K562 (cell line): ENCODE measurements around the gene DIP2B.

Experiments used
- ADNP ChIP-seq: fragments of 200-800 bp; sonication (Bioruptor generic); IDR thresholded peaks from 2 replicates; pipeline ENCODE4 v1.6.1; 2016; ENCODE audit warnings: missing genetic modification characterization, missing compliant biosample characterization
- BMI1 ChIP-seq: fragments of 150-350 bp; IDR thresholded peaks from 2 replicates; pipeline ENCODE4 v1.6.1; 2014; ENCODE audit warnings: low read length
- CTCF ChIP-seq, 3 experiments: IDR thresholded peaks in 2 of 3; conservative IDR thresholded peaks in 1 of 3; 2 replicates each; pipeline ENCODE4 v1.5.1; 2011 to 2012; ENCODE audit warnings: low read length in 3 of 3, mild to moderate bottlenecking in 3 of 3, control low read depth in 2 of 3, improper control_type of control experiment in 1 of 3, inconsistent platforms in 1 of 3, low read depth in 1 of 3, mixed read lengths in 1 of 3, moderate library complexity in 1 of 3; ENCODE audit not compliant: insufficient read depth in 2 of 3
- FOXP1 ChIP-seq: sonication (generic); formaldehyde crosslinking; IDR thresholded peaks from 2 replicates; pipeline ENCODE4 v1.8.0; 2022; ENCODE audit warnings: mild to moderate bottlenecking, missing genetic modification reagents
- KAT2B ChIP-seq: IDR thresholded peaks from one replicate; pipeline ENCODE4 v1.6.1; 2012; ENCODE audit warnings: low read depth, mild to moderate bottlenecking, control low read depth, inconsistent platforms, low read length, moderate library complexity
- KAT7 ChIP-seq: sonication (generic); formaldehyde crosslinking; IDR thresholded peaks from 2 replicates; pipeline ENCODE4 v1.8.0; 2022; ENCODE audit warnings: missing genetic modification reagents, mild to moderate bottlenecking, borderline replicate concordance
- PHF8 ChIP-seq: fragments of 200-600 bp; sonication (generic); IDR thresholded peaks from 2 replicates; pipeline ENCODE4 v1.6.1; 2012; ENCODE audit warnings: mixed run types, mild to moderate bottlenecking, inconsistent platforms, low read length, moderate library complexity, borderline replicate concordance
- SRF ChIP-seq, 2 experiments: fragments of 250-450, 450-650 bp in 1 of 2; sonication (Bioruptor Pico) in 1 of 2; sonication (generic) in 1 of 2; formaldehyde crosslinking; IDR thresholded peaks; 2 replicates each; pipeline versions ENCODE4 v1.5.0 to v1.5.1; 2020 to 2022; ENCODE audit warnings: mild to moderate bottlenecking in 1 of 2, missing genetic modification reagents in 1 of 2
- ZBTB1 ChIP-seq: sonication (generic); formaldehyde crosslinking; IDR thresholded peaks from 2 replicates; pipeline ENCODE4 v1.8.1; 2023; ENCODE audit warnings: missing genetic modification reagents, low read depth, mild to moderate bottlenecking, borderline replicate concordance
- ZNF197 ChIP-seq: fragments of 200-800 bp; sonication (Bioruptor generic); IDR thresholded peaks from 2 replicates; pipeline ENCODE4 v1.6.1; 2016; ENCODE audit warnings: low read depth, missing genetic modification characterization, missing compliant biosample characterization
- ZNF699 ChIP-seq: fragments of 250-450 bp; sonication (Bioruptor Pico); IDR thresholded peaks from 2 replicates; pipeline ENCODE4 v1.8.0; 2021; ENCODE audit warnings: mild to moderate bottlenecking, moderate library complexity; ENCODE audit not compliant: insufficient replicate concordance
- ZNF77 ChIP-seq: fragments of 250-450 bp; sonication (Bioruptor Pico); IDR thresholded peaks from 2 replicates; pipeline ENCODE4 v1.5.0; 2020
- TF ChIP-seq, protein P1 (sequence below): sonication (generic); formaldehyde crosslinking; IDR thresholded peaks from 2 replicates; pipeline ENCODE4 v1.8.0; 2022; ENCODE audit warnings: missing genetic modification reagents, mild to moderate bottlenecking, borderline replicate concordance

DNA sequence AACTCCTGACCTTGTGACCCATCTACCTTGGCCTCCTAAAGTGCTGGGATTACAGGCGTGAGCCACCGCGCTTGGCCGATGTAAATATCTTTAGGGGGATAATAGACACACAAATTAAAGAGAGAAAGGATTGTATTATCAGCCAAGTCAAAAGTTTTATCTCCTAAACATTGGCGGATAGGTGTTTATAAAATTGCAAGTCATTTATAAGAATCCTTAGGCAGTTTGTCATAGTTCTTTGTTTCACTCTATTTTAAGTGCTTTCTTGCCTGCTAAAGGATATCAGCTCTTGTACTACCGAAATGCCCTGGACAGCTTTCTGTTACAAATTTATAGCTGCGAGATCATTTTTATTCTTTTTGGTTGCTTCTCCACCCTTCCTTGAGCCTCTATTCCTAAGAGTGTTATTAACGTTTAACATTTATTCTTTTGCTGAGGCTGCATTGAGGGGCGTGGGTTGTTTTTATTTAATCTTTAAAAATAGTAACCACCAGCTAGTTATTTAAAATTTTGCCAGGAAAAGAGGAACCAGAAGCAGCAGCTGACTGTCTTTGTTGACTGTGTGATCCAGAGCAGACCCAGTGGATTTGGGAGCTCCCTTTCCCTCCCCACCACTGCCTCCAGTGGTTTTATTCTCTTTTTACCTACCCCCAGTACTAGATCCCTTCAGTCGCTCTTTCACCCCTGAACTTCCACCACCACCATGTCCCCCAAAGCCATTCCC, 106.4 kb downstream of the DIP2B start:
- no peak for TF ChIP-seq FOXP1 (CRISPR knock-in tag)
- TF ChIP-seq CTCF (IDR thresholded peaks at IDR 0.05 in 2 of 3, conservative IDR thresholded peaks at IDR 0.05 in 1 of 3; ENCODE audit: insufficient read depth in 2 of 3, low read depth in 1 of 3, low read length in 3 of 3), result peak in 1 of 3 experiments; percentile 19; a peak in 1 of 6 replicates
- TF ChIP-seq SRF (CRISPR knock-in tag; IDR thresholded peaks at IDR 0.05), result no peak
- TF ChIP-seq KAT7 (CRISPR knock-in tag), result no peak
- TF ChIP-seq ZNF699, result no peak
- TF ChIP-seq, protein P1, sequence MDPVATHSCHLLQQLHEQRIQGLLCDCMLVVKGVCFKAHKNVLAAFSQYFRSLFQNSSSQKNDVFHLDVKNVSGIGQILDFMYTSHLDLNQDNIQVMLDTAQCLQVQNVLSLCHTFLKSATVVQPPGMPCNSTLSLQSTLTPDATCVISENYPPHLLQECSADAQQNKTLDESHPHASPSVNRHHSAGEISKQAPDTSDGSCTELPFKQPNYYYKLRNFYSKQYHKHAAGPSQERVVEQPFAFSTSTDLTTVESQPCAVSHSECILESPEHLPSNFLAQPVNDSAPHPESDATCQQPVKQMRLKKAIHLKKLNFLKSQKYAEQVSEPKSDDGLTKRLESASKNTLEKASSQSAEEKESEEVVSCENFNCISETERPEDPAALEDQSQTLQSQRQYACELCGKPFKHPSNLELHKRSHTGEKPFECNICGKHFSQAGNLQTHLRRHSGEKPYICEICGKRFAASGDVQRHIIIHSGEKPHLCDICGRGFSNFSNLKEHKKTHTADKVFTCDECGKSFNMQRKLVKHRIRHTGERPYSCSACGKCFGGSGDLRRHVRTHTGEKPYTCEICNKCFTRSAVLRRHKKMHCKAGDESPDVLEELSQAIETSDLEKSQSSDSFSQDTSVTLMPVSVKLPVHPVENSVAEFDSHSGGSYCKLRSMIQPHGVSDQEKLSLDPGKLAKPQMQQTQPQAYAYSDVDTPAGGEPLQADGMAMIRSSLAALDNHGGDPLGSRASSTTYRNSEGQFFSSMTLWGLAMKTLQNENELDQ (CRISPR knock-in tag), result no peak
- TF ChIP-seq ZNF77 (CRISPR knock-in tag), result no peak
- TF ChIP-seq BMI1, result no peak
- no peak for TF ChIP-seq ZBTB1 (CRISPR knock-in tag)
- TF ChIP-seq ZNF197 (CRISPR knock-in tag), result no peak
- no peak for TF ChIP-seq KAT2B
- TF ChIP-seq PHF8, result no peak
- no peak for TF ChIP-seq ADNP (tag)
